ENCODE measurements around the gene PRRX2. TPM values are rescaled to one million over a fixed set of nuclear protein-coding genes. Genes with fewer than 3 reads are reported as not detected.

Gene PRRX2
- polyA plus RNA-seq, 1 donor = 4.5 TPM

DNA sequence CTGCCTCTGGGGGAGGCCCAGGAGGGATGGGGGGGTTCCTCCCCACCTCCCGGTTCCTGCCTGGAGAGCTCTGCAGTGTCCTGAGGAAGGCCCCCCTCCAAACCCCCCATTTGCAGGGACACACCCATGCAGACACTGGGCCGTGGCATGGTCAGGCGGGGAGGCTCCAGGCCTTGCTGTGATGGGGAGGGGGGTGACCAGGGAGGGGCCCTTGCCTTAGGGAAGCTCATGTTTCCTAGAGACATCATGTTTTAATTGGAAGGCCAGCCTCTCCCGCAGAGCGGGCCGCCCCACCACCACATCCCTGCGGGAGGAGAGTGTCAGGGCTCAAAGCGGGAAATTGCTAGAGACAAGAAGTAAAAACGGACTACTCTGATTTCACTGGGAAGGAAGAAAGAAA lies 12.0 kb downstream of the PRRX2 start:
- DNase-seq (ENCODE audit: low read depth) = no peak

DNA sequence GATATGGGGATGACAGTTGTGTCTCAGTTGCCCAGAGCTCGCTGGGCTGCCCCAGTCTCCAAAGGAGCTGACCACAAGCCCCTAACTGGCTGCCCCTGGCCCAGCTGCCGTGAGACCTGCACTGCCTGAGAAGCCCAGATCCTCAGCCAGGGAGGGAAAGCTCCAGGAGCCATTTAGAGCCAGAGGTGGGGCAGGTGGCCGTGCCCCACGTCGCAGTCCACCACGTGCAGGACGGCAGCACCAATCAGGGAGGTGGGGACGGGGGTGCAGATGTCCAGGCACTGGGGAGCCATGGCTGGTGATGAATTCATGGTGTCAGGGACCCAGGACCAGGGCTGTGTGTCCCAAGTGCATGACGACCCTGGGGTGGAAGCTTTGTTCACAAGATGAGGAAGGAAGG lies 13.4 kb downstream of the PRRX2 start:
- DNase-seq (ENCODE audit: low read depth) = no peak

DNA sequence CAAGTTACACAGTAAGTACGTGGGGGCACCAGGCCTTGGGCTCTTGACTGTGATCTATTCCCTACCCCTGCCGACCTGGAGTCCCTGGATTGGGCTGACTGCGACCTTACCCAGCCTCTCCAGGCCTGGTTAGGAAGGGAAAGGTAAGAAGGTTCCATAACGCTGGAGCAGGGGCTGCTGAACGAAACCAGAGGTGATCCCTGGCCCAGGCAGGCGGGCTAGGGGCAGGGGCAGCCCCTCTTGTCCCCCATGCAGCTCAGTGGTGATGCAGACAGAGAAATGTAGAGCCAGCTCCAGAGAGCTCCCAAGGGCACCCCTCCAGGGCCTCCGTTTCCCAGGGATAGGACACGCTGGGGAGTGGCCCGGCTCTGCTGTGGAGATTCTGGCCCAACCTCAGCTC lies 14.1 kb downstream of the PRRX2 start:
- DNase-seq (ENCODE audit: low read depth) = no peak

DNA sequence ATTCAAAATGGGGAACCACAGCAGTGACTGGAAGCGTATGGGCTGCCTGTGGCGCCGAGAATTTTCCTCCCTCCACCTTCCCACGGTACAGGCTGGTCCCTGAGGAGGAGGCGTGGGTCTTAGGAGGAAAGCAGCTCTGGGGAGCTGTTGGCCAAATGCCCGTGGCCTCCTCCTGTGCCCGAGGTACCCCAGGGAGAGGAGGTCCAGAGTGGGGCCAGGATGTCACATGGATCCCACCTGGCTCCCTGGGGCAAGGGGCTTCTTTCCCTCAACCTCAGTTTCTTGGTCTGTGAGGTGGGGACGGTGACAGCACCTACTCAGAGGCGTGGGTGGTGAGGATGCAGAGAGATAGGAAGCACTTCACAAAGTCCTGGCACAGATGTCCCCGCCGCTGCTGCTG lies 16.5 kb downstream of the PRRX2 start:
- no peak for DNase-seq (ENCODE audit: low read depth)

DNA sequence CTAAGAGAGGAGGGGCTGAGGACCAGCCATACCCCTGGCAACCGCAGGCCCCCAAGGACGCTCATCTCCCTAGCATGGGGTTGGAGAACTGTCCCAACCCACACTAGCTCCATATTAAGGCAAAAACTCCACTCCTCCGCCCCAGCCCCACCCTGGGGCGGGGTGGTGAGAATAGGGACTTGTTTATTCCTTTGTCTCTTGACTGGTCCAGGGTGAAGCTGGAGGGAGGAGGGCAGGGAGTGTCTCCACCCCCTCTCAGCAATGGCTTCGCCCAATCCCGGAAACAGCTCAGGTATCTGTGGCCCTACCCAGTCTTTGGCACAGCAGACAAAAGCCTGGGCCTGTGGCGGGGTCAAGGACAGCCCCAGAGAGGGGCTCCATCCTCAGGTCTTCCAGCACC lies 16.9 kb downstream of the PRRX2 start:
- DNase-seq (ENCODE audit: low read depth) = no peak

DNA sequence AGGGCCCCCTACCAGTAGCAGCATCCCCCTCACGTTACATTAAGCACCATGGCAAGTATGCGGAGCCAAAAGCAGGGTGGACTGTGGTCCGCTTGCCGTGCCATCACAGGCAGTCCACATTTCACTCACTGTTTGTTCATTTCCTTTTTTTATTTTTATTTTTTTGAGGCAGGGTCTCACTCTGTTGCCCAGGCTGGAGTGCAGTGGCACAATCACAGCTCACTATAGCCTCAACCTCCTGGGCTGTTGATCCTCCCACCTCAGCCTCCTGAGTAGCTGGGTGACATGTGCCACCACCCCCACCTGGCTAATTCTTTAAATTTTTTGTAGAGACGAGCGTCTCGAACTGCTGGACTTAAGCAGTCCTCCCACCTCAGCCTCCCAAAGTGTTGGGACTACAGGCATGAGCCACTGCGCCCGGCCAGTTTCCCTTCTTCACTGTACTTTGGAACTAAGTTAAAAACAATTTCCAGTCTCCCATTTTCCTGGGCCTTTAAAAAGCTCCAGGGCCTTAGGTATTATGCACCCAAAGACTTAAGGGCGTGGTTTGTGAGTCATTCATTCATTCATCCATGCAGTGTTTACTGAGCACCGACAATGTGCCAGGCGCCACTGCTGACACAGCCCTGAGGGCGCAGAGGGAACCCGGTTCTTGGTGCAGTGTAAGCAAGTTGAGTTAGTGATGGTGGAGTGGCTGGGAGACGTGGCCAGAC lies 19.9 kb downstream of the PRRX2 start:
- no peak for DNase-seq (ENCODE audit: low read depth)

DNA sequence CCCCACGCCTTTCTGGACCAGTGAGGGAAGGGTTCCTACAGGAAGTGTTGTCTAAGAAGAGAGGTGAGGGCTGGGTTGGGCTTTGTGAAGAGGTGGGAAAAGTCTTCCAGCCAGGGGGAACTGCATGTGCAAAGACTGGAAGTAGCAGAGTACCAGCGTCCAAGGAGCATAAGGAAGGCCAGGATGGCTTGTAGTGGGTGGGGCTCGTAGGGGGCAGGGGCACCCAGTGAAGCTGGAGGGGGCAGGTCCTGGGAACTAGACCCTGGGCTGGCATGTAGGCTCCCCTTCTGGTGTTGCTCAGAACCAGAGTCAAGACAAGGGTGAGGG lies 20.4 kb downstream of the PRRX2 start:
- no peak for DNase-seq (ENCODE audit: low read depth)

DNA sequence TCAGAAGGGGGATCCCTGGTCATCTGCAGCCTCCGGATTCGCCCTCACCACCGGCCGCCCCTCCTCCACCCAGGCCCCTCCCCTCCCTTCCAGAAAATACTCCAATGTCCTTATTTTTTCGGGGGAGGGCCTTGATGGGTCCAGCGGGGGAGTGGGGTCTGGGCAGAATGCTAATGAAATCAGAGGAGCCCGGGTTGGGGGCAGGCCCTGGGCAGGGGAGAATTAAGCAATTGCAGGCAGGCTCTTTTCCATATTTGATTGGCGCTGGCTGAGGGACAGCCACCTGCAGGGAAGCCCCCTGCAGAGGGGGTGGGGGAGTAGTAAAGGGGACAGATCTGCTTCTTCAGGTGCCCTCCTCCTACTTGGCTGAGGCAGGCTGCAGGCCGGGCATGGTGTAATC lies 21.3 kb downstream of the PRRX2 start:
- DNase-seq (ENCODE audit: low read depth) = no peak

DNA sequence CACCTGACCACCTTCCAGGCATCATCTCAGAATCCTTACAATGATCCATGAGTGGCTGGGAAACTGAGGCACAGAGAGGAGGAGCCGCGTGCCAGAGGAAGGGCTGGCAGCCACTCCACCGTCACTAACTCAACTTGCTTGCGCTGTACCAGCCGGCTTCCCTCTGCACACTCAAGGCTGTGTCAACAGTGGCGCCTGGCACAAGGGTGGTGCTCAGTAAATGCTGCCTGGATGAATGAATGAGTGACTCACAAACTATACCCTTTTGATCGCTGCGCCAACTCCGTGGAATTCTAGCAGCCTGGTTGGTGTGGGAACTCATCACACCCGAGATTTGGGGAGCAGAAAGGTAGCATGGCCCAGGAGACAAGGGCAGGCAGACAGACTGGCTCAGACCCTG lies 21.9 kb downstream of the PRRX2 start:
- no peak for DNase-seq (ENCODE audit: low read depth)

DNA sequence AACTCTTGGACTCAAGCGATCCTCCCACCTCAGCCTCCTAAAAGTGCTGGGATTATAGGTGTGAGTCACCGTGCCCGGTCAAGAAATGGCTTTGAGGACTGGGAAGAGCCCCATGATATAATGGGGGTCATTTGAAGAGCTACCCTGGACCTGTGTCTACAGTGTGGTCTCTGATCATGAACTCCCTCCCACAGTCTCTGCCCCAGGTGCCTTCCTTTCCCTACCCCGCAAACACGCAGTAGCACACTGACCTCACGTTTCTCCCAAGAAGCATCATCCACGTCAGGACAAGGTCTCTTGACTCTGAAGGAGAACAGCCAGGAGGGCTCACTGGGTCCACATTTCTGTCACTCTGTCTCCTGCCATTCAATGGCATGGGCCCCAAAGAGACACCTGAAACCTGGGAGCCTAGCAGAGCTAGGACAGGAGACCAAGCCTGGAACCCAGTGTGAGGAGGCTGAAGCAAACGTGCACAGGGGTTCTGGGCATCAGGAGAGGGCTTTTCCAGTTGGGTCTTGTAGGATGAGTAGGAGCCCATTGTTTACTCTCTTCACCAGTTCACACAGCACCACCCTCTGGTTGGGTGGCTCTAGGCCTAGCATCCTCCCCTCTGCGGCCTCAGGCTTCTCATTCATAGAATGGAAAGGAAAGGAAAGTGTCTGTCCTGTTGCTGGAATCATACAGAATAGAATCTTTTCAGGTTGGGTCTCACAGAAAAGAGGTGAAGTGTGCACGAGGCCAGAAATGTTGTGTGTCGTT lies 23.0 kb downstream of the PRRX2 start:
- no peak for DNase-seq (ENCODE audit: low read depth)

DNA sequence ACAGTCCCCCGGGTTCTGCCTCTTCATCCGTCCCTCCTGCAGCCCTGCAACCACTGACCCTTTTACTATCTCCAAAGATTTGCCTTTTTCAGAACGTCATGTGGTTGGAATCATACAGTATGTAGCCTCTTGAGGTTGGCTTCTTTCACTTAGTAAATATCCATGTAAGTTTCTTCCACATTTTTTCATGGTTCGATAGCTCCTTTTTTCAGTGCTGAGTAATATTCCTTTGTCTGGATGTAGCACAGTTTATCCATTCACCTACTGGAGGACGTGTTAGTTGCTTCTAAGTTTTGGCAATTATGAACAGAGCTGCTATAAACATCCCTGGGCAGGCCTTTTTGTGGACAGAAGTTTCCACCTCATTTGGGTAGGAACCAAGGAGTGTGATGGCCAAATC lies 27.1 kb downstream of the PRRX2 start:
- DNase-seq (ENCODE audit: low read depth) = no peak

DNA sequence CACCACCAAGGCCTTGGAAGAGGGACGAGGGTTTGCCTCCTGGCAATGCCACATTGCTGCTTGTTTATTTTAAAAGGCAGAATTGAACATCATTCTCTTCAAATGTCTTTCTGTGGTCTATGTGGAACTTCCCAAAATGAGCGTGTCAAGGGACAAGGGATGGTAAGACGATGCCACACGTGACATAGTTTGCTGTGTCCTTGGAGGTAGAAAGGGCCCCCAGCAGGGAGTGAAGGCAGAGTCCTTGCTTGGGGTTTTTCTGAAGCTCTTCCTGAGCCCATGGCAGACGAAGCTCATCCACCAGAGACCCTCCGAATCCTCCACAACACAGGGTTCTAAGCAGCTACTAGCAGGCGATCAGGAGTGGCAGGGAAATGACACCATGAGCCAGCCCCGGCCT lies 28.3 kb downstream of the PRRX2 start:
- DNase-seq (ENCODE audit: low read depth) = no peak

DNA sequence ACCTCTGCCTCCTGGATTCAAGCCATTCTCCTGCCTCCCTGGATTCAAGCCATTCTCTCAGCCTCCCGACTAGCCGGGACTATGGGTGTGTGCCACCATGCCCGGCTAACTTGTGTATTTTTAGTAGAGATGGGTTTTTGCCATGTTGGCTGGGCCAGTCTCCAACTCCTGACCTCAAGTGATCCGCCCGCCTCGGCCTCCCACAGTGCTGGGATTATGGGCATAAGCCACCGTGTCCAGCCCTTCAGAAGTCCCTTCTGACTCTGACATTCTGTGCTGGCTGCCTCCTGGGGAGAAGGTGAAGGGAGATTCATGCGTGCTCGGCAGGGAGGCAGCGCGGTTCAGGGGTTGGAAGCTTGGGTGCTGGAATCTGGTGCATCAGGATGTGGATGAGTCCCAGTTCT lies 28.8 kb downstream of the PRRX2 start:
- DNase-seq (ENCODE audit: low read depth) = no peak

DNA sequence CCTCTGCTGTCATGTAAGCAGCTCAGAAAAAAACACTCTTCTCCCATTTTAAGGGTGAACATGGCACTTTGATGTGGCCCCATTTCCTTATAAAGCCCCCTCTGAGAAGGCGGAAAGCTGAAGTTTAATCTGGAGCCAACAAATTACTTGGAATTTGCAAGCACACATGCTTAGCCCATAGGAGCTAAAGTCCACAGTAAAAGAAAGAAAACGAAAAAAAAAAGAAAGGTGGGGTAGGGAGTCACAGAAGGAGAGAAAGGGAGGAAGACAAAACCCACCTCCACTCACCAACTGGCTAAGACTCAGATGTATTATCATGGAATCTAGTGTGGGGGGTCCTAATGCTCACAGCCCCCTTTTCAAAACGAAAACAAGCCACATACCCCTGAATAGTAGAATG lies 30.4 kb downstream of the PRRX2 start:
- DNase-seq (ENCODE audit: low read depth) = no peak

DNA sequence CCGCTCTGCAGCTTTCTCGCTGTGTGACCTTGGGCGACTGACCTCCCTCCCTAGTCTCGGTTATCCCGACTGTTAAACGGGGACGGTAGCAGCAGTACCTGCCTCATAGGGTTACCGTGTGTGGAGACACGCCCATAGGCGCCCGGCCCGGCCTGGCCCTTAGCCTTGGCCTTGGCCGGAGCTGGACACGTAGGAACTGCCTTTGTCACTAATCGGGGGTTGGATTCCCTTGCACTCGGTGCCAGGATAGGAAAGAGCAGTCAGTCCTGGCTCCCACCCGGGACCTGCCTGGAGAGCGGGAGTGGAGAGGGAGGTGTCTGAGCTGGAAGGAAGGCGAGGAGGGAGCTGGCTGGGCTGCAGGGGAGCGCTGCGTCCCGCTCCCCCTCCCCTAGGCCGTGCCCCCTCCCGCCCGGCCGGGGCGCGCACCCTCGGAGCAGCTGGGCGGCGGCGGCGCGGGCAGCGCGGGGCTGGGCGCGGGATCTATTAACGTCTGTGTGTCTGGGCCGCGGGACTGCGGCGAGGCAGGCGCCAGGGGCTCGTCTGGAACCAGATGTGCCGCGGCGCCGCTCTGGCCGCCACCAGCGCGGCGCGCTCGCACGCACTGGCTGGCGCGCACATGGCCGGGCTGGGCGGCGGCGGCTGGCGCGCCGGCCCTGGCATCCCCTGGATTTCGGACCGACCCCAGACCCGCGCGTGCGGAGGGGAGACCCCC lies 31.7 kb downstream of the PRRX2 start:
- DNase-seq (ENCODE audit: low read depth) = no peak

DNA sequence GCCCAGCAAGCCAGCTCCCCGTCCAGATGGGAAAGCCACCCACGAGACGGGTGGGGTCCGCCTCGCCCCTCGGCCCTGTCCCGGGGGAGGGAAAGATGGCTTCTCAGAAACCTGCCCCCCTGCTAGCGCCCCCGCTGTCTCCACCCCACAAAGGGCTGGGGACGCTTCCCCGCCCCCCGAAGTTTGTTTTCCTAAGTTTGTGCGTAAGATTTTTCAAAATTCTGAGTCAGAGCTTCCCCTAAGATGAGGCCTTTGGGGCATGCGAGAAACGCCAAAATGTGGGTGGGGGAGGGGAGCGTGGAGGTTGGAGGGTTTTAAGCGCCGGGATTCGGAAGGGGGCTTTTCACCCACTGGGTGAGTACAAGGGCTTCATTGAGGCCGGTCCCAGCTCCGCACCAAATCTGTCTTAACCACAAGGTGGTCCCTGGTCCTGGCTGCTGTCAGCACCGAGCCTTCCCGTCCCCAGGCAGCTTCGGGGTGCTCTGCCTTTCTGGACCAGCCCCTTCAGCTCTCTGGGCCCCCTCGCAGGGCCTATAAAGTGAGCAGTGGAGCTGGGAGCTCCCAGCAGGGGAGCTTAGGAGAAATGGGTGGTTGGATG lies 32.3 kb downstream of the PRRX2 start:
- DNase-seq (ENCODE audit: low read depth) = no peak

DNA sequence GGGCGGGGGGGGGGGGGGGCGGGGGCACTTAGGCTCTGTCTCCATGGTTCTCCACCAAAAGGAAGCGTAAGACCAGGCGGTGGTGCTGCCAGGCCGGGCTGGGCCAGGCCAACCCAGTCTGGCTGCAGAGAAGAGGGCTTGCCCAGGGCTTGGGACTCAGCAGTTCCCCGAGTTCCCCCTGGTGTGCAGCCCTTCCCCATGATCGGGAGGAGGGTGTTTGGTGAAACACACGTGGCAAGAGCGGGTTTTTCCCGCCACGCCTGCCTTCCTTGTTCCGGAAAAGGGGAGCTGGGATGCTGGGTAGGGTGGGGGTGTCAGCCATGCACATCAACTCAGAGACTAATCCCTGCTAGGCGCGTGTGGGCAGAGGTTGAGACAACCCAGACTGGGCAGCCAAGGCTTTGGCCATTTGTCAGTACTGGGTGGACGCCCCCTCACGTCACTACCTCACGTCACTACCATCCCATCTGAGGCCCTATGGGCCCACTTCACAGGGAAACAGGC lies 32.9 kb downstream of the PRRX2 start:
- no peak for DNase-seq (ENCODE audit: low read depth)

DNA sequence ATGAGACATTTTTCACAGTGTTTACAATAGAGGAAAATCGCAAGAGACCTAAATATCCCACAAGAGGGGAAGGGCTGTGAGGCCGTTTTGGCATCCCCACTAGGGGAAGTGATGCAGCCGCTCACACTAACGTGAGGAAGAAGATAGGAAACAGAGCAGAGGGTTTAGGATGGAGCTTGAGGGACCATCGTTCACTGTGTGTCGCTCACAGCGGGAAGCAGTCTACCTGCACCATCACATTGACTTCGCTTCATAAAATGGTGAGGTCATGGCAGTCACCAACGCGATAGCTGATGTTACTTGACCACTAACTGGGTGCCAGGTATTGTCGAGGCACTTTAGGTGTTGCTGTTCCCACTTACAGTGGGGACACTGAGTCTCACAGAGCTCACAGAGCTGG lies 35.6 kb downstream of the PRRX2 start:
- no peak for DNase-seq (ENCODE audit: low read depth)

DNA sequence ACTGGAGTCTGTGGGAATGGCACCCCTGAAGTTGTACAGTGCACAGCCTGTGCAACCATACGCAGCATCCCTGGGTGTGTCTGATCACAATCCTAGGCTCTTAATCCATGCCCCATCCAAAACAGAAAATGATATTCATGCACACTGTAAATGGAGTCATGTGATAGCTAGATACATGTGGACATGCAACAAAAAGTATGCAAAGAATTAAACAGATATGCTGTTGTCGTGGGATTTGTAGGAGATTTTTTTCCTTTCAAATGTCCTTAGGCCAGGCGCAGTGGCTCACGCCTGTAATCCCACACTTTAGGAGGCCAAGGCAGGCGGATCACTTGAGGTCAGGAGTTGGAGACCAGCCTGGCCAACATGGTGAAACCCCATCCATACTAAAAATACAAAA lies 36.1 kb downstream of the PRRX2 start:
- no peak for DNase-seq (ENCODE audit: low read depth)

DNA sequence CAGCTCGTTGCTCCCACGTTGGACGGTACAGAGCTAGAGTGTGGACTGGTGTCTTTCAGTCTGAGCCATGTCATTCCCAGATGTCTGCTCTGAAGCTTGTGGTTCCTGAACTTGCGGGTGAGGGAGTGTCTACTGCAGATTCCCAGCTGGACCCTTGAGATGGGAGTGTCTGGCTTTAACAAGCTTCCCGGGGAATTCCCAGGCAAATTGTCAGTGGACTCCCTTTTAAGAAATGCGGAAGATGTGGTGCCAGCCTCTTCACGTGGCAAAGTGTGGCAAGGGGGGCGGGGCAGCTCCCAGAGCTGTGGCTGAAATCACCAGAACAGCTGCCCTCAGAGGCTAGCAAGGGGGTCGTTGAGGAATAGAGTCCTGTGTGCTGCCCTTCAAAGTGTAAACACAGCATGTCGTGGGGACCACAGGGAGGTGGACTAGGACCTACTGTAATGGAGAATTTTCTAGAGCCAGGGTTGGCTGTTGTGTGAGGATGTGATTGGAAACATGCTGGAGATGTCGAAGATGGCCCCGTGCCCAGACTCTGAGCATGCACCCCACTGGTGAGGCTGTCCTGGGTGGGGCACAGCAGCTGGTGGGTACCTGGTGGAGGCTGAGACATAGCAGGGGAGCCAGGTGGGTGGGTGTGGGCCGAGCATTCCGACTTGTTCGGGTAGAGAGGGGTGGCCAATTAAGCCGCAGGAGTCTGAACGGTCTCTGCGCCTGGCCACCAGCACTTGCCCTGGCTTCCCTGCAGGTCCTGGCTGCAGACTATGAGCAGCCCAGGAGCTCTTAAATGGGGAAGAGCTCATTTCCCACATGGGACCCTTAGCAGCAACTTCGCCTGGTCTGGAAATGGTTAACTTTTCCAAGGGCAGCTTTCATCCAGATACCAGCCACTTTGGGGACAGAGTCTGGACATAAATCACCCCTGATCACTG lies 37.4 kb downstream of the PRRX2 start:
- no peak for DNase-seq (ENCODE audit: low read depth)

DNA sequence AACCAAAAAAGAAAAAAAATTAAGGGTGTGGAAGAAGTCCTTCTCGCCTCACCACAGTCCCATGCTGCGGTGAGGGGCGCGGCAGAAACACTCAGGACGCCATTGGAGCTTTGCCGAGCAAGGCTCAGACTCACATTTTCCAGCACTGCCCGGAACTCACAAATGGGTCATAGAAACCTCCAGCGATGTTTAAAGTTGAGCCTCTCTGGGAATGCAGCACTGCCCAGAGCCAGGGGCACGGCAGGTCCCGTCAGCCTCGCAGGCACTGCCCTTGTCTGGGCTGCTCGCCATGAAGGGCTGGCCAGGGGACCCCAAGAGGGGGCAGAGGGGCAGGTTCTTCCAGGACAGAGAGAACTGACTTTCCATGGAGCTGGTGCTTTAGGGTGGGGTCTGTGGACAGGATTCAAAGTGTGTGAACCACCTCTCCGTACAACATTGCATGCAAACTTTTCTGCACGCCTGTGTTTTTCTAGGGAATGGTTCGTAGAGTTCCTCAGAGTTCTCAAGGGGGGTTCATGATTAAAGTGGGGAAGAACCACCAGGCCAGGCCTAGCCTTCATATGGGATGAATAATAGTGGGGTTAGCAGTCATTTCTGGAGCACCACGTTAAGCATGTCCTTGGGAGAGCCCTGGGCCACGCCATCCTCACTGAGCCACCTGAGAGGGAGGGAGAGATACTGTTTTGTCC lies 38.4 kb downstream of the PRRX2 start:
- DNase-seq (ENCODE audit: low read depth) = no peak

Measured in forelimb muscle (tissue), 1 donor.